ENCODE data around the gene GPR156.

Gene GPR156

DNA sequence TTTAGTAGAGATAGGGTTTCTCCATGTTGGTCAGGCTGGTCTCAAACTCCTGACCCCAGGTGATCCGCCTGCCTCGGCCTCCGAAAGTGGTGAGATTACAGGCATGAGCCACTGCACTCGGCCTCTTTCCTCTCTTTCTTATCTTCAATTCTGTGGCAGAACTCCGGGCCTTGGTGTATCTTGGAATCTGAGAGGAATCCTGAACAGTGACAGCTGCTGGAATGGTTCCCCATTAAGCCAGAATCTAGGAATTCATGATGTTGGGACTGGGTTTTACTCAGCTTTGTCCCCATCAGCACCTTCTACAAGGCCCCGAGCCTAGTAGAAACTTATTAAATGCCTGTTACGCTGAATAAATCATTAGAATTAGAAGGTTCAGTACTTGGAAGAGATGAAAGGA, 81.4 kb downstream of the GPR156 start:
- no peak overlapping the region for H3K4me3 ChIP-seq (ENCODE audit: low read length)
- no peaks in the 10 kb centered on the region for H3K36me3 ChIP-seq (ENCODE audit: control insufficient read depth, low read length)
- H4K20me1 ChIP-seq (ENCODE audit: control insufficient read depth, insufficient read depth, low read depth, low read length) = no peaks in the 10 kb centered on the region; the same call in 1 of the 2 replicates
- TF ChIP-seq, protein P1, sequence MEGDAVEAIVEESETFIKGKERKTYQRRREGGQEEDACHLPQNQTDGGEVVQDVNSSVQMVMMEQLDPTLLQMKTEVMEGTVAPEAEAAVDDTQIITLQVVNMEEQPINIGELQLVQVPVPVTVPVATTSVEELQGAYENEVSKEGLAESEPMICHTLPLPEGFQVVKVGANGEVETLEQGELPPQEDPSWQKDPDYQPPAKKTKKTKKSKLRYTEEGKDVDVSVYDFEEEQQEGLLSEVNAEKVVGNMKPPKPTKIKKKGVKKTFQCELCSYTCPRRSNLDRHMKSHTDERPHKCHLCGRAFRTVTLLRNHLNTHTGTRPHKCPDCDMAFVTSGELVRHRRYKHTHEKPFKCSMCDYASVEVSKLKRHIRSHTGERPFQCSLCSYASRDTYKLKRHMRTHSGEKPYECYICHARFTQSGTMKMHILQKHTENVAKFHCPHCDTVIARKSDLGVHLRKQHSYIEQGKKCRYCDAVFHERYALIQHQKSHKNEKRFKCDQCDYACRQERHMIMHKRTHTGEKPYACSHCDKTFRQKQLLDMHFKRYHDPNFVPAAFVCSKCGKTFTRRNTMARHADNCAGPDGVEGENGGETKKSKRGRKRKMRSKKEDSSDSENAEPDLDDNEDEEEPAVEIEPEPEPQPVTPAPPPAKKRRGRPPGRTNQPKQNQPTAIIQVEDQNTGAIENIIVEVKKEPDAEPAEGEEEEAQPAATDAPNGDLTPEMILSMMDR (IDR thresholded peaks at IDR 0.05; ENCODE audit: low read depth, low read length, poor library complexity, severe bottlenecking) = no peak
- no peaks in the 10 kb centered on the region for H3K79me2 ChIP-seq (ENCODE audit: control insufficient read depth, low read length)
- no peaks in the 10 kb centered on the region for H3K27me3 ChIP-seq (ENCODE audit: control insufficient read depth, low read length)
- no peaks in the 10 kb centered on the region for H3K9me3 ChIP-seq (ENCODE audit: control insufficient read depth, insufficient read depth, low read length)
- H3K9me2 ChIP-seq (replicated peaks; ENCODE audit: control insufficient read depth, low read length) = no peaks in the 10 kb centered on the region
- no peaks in the 10 kb centered on the region for H3F3A ChIP-seq (ENCODE audit: control insufficient read depth, insufficient read depth)
- H3K4me2 ChIP-seq (ENCODE audit: low read length) = no peak overlapping the region
- H3K4me1 ChIP-seq (ENCODE audit: control insufficient read depth, low read length) = no peaks in the 10 kb centered on the region
- H3K27ac ChIP-seq (ENCODE audit: low read depth, low read length) = no peak overlapping the region

DNA sequence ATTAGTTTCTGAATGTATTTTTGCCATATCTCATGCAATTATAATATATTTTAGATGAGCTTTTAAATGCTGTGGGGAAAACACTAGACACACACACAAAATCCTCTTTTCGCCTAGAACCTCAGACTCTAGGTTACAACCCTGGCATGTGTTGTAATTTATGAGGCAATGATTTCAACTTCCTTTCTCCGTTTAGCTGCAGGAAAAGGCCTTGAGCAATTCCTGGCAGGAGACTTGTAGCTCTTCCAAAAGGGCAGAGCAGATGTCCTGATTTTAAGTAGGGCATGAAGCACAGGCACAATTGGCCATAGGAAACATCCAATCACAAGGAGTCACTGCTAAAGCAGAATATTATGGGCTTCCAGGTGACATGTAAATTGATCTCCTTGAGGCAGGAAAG, 82.0 kb downstream of the GPR156 start:
- Histone ChIP-seq H4K20me1 (ENCODE audit: control insufficient read depth, insufficient read depth, low read depth, low read length) (no peaks in the 10 kb centered on the region; the same call in 1 of the 2 replicates), H3K36me3 (ENCODE audit: control insufficient read depth, low read length) (no peaks in the 10 kb centered on the region), H3K27ac (ENCODE audit: low read depth, low read length) (no peak overlapping the region)

DNA sequence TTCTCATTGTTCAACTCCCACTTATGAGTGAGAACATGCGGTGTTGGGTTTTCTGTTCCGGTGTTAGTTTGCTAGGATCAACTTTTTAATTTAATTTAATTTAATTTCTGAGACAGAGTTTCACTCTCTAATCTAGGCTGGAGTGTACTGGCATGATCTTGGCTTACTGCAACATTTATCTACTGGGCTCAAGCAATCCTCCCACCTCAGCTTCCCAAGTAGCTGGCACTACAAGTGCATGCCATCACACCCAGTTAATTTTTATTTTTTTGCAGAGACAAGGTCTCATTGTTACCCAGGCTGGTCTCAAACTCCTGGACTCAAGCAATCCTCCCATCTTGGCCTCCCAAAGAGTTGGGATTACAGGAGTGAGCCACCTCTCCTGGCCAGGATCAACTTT, 82.7 kb downstream of the GPR156 start:
- no peaks in the 10 kb centered on the region for H3K36me3 ChIP-seq (ENCODE audit: control insufficient read depth, low read length)
- no peaks in the 10 kb centered on the region for H3K9me2 ChIP-seq (replicated peaks; ENCODE audit: control insufficient read depth, low read length)
- H3K4me3 ChIP-seq (ENCODE audit: low read length) = no peak overlapping the region
- no peaks in the 10 kb centered on the region for H3K79me2 ChIP-seq (ENCODE audit: control insufficient read depth, low read length)
- H3K4me2 ChIP-seq (ENCODE audit: low read length) = no peak overlapping the region
- no peak for TF ChIP-seq EZH2phosphoT487 (IDR thresholded peaks at IDR 0.05; ENCODE audit: borderline replicate concordance, low read length)
- no peaks in the 10 kb centered on the region; the same call in 1 of the 2 replicates for H4K20me1 ChIP-seq (ENCODE audit: control insufficient read depth, insufficient read depth, low read depth, low read length)
- no peaks in the 10 kb centered on the region for H3K9me3 ChIP-seq (ENCODE audit: control insufficient read depth, insufficient read depth, low read length)
- H3K27ac ChIP-seq (ENCODE audit: low read depth, low read length) = no peak overlapping the region
- no peaks in the 10 kb centered on the region for H3K4me1 ChIP-seq (ENCODE audit: control insufficient read depth, low read length)
- H3K27me3 ChIP-seq (ENCODE audit: control insufficient read depth, low read length) = 0 out of 2 replicates have a peak, but pooled peaks cover 3% of the 10 kb centered on the region
- no peaks in the 10 kb centered on the region for H3F3A ChIP-seq (ENCODE audit: control insufficient read depth, insufficient read depth)

More for the DNA sequence above, 82.0 kb downstream of the GPR156 start:
- Histone ChIP-seq H3K27me3 (ENCODE audit: control insufficient read depth, low read length) (0 out of 2 replicates have a peak, but pooled peaks cover under 1% of the 10 kb centered on the region), H3F3A (ENCODE audit: control insufficient read depth, insufficient read depth) (no peaks in the 10 kb centered on the region), H3K79me2 (ENCODE audit: control insufficient read depth, low read length) (no peaks in the 10 kb centered on the region), H3K4me1 (ENCODE audit: control insufficient read depth, low read length) (no peaks in the 10 kb centered on the region), H3K4me2 (ENCODE audit: low read length) (no peak overlapping the region), H3K4me3 (ENCODE audit: low read length) (no peak overlapping the region), H3K9me3 (ENCODE audit: control insufficient read depth, insufficient read depth, low read length) (no peaks in the 10 kb centered on the region), H3K9me2 (replicated peaks; ENCODE audit: control insufficient read depth, low read length) (no peaks in the 10 kb centered on the region)
- TF ChIP-seq, protein P1 (IDR thresholded peaks at IDR 0.05; ENCODE audit: low read depth, low read length, poor library complexity, severe bottlenecking) = no peak
- TF ChIP-seq EZH2phosphoT487 (IDR thresholded peaks at IDR 0.05; ENCODE audit: borderline replicate concordance, low read length) = no peak

DNA sequence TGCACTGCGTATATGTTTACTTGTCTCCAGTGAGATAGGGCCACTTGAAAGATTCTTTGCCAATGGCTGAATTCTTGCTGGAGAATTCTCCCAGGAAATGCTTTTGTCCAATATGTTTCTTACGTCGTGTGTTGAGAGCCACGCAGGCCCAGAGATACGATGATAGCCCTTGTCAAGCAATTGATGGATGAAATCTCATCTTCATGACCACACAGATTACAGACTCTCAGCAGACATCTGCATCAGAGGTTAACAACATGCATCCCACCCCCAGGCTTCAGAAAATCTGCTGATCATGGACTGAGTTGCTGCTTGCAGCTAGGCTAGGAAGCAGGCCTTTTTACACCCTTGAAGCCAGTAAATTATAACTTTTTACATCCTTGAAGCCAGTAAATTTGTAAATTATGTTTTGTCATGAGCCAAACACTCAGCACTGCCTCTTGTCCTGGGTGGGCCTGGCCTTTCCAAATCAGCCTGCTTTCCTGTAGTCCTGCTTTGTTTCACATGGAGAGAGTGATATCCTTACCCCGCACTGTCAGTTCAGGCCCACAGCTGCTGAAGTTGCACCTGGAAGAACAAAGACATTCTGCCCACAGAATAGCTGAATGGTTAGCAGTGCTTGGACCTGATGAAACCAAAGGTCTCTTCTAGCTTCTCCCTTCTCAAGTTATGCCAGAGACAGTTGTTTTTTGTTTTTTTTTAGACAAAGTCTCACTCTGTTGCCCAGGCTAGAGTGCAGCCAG, 84.4 kb downstream of the GPR156 start:
- no peaks in the 10 kb centered on the region for H3K36me3 ChIP-seq (ENCODE audit: control insufficient read depth, low read length)
- H3K27ac ChIP-seq (ENCODE audit: low read depth, low read length) = no peak overlapping the region
- H3K4me1 ChIP-seq (ENCODE audit: control insufficient read depth, low read length) = no peaks in the 10 kb centered on the region
- no peaks in the 10 kb centered on the region for H3F3A ChIP-seq (ENCODE audit: control insufficient read depth, insufficient read depth)
- H3K4me3 ChIP-seq (ENCODE audit: low read length) = no peak overlapping the region
- H3K9me2 ChIP-seq (replicated peaks; ENCODE audit: control insufficient read depth, low read length) = no peaks in the 10 kb centered on the region
- TF ChIP-seq EZH2phosphoT487 (IDR thresholded peaks at IDR 0.05; ENCODE audit: borderline replicate concordance, low read length) = no peak
- TF ChIP-seq, protein P1 (IDR thresholded peaks at IDR 0.05; ENCODE audit: low read depth, low read length, poor library complexity, severe bottlenecking) = no peak
- H3K79me2 ChIP-seq (ENCODE audit: control insufficient read depth, low read length) = no peaks in the 10 kb centered on the region
- no peaks in the 10 kb centered on the region; the same call in 1 of the 2 replicates for H4K20me1 ChIP-seq (ENCODE audit: control insufficient read depth, insufficient read depth, low read depth, low read length)
- no peaks in the 10 kb centered on the region for H3K9me3 ChIP-seq (ENCODE audit: control insufficient read depth, insufficient read depth, low read length)
- H3K27me3 ChIP-seq (ENCODE audit: control insufficient read depth, low read length) = 0 out of 2 replicates have a peak, but pooled peaks cover 3% of the 10 kb centered on the region
- no peak overlapping the region for H3K4me2 ChIP-seq (ENCODE audit: low read length)
